ENCODE results near the gene RAB6D. TPM values are rescaled to one million over a fixed set of nuclear protein-coding genes. Genes with fewer than 3 reads are reported as not detected.
A peak's percentile ranks its signal among the peaks of the same experiment; 100 is the strongest.

The RAB6D gene
- total and polyA plus RNA-seq, 2 experiments from 2014 or later = 0.37 TPM; not detected in 1

DNA sequence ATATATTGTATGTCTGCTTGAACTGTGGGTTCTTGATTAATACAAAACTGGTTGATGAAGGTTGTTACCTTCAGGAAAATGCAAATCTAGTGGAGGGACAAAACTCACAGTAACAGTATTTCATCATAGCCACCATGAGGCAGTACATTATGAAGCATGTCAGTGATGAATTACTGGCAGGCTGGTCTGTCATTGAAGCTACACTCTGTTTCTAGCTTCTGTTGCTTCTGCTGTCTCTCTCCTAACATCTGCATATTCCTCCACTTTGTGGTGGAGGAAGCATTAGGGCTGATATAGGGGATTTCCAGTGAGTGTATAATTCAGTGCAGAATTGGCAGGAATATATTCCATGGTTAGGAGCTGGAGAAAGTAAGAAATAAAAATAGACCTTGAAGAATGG lies 44.2 kb upstream of the RAB6D start (continued):
- TF ChIP-seq, protein P1, sequence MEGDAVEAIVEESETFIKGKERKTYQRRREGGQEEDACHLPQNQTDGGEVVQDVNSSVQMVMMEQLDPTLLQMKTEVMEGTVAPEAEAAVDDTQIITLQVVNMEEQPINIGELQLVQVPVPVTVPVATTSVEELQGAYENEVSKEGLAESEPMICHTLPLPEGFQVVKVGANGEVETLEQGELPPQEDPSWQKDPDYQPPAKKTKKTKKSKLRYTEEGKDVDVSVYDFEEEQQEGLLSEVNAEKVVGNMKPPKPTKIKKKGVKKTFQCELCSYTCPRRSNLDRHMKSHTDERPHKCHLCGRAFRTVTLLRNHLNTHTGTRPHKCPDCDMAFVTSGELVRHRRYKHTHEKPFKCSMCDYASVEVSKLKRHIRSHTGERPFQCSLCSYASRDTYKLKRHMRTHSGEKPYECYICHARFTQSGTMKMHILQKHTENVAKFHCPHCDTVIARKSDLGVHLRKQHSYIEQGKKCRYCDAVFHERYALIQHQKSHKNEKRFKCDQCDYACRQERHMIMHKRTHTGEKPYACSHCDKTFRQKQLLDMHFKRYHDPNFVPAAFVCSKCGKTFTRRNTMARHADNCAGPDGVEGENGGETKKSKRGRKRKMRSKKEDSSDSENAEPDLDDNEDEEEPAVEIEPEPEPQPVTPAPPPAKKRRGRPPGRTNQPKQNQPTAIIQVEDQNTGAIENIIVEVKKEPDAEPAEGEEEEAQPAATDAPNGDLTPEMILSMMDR (conservative IDR thresholded peaks at IDR 0.05; ENCODE audit: low read depth in 2 of 2) = no peak
- no peak for TF ChIP-seq NANOG (IDR thresholded peaks at IDR 0.05; ENCODE audit: borderline replicate concordance)
- TF ChIP-seq, protein P2, sequence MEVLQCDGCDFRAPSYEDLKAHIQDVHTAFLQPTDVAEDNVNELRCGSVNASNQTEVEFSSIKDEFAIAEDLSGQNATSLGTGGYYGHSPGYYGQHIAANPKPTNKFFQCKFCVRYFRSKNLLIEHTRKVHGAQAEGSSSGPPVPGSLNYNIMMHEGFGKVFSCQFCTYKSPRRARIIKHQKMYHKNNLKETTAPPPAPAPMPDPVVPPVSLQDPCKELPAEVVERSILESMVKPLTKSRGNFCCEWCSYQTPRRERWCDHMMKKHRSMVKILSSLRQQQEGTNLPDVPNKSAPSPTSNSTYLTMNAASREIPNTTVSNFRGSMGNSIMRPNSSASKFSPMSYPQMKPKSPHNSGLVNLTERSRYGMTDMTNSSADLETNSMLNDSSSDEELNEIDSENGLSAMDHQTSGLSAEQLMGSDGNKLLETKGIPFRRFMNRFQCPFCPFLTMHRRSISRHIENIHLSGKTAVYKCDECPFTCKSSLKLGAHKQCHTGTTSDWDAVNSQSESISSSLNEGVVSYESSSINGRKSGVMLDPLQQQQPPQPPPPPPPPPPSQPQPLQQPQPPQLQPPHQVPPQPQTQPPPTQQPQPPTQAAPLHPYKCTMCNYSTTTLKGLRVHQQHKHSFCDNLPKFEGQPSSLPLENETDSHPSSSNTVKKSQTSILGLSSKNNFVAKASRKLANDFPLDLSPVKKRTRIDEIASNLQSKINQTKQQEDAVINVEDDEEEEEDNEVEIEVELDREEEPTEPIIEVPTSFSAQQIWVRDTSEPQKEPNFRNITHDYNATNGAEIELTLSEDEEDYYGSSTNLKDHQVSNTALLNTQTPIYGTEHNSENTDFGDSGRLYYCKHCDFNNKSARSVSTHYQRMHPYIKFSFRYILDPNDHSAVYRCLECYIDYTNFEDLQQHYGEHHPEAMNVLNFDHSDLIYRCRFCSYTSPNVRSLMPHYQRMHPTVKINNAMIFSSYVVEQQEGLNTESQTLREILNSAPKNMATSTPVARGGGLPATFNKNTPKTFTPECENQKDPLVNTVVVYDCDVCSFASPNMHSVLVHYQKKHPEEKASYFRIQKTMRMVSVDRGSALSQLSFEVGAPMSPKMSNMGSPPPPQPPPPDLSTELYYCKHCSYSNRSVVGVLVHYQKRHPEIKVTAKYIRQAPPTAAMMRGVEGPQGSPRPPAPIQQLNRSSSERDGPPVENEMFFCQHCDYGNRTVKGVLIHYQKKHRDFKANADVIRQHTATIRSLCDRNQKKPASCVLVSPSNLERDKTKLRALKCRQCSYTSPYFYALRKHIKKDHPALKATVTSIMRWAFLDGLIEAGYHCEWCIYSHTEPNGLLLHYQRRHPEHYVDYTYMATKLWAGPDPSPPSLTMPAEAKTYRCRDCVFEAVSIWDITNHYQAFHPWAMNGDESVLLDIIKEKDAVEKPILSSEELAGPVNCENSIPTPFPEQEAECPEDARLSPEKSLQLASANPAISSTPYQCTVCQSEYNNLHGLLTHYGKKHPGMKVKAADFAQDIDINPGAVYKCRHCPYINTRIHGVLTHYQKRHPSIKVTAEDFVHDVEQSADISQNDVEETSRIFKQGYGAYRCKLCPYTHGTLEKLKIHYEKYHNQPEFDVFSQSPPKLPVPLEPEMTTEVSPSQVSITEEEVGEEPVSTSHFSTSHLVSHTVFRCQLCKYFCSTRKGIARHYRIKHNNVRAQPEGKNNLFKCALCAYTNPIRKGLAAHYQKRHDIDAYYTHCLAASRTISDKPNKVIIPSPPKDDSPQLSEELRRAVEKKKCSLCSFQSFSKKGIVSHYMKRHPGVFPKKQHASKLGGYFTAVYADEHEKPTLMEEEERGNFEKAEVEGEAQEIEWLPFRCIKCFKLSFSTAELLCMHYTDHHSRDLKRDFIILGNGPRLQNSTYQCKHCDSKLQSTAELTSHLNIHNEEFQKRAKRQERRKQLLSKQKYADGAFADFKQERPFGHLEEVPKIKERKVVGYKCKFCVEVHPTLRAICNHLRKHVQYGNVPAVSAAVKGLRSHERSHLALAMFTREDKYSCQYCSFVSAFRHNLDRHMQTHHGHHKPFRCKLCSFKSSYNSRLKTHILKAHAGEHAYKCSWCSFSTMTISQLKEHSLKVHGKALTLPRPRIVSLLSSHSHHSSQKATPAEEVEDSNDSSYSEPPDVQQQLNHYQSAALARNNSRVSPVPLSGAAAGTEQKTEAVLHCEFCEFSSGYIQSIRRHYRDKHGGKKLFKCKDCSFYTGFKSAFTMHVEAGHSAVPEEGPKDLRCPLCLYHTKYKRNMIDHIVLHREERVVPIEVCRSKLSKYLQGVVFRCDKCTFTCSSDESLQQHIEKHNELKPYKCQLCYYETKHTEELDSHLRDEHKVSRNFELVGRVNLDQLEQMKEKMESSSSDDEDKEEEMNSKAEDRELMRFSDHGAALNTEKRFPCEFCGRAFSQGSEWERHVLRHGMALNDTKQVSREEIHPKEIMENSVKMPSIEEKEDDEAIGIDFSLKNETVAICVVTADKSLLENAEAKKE (CRISPR knock-in tag; IDR thresholded peaks at IDR 0.05) = no peak

- Histone ChIP-seq H4K20me1 (replicated peaks; ENCODE audit: insufficient read depth) (no peaks in the 10 kb centered on the region), H3K9me2 (ENCODE audit: insufficient read depth) (0 out of 2 replicates have a peak, but pooled peaks cover 2% of the 10 kb centered on the region), H2AFZ (no peak overlapping the region), H3K79me2 (replicated peaks; ENCODE audit: insufficient read depth) (no peaks in the 10 kb centered on the region), H3K4me2 (no peak overlapping the region), H3K4me3 (no peak overlapping the region), H3K4me1 (ENCODE audit: insufficient read depth) (no peaks in the 10 kb centered on the region), H3F3A (replicated peaks; ENCODE audit: low read depth) (no peaks in the 10 kb centered on the region), H3K27ac (ENCODE audit: low read depth) (no peak overlapping the region), H3K27me3 (ENCODE audit: insufficient read depth) (no peaks in the 10 kb centered on the region), H3K36me3 (ENCODE audit: insufficient read depth) (no peaks in the 10 kb centered on the region)
- no peak for ATAC-seq
- no peak overlapping the region for H3K4me3 Mint-ChIP-seq
- no peaks in the 10 kb centered on the region for H3K9me3 Mint-ChIP-seq
- peaks cover 7% of the 10 kb centered on the region for H3K27me3 Mint-ChIP-seq (ENCODE audit: insufficient read depth, low read depth, poor library complexity)
- H3K27ac Mint-ChIP-seq = no peak overlapping the region
- DNase-seq (ENCODE audit: low spot score) = peak; percentile 10
- peaks cover 4% of the 10 kb centered on the region; the same call in 2 of the 3 replicates for H3K4me1 Mint-ChIP-seq
- H3K36me3 Mint-ChIP-seq (ENCODE audit: low read depth) = no peaks in the 10 kb centered on the region
- no peak for TF ChIP-seq EZH2 (IDR thresholded peaks at IDR 0.05; ENCODE audit: low read depth, unreplicated experiment)
- no peak for TF ChIP-seq ZNF114 (CRISPR knock-in tag; IDR thresholded peaks at IDR 0.05)
- TF ChIP-seq, protein P1 (conservative IDR thresholded peaks at IDR 0.05; ENCODE audit: low read depth in 2 of 2) = no peak
- no peak for TF ChIP-seq EZH2phosphoT487 (IDR thresholded peaks at IDR 0.05; ENCODE audit: unreplicated experiment)
- no peak for TF ChIP-seq CREB1 (CRISPR knock-in tag; IDR thresholded peaks at IDR 0.05; ENCODE audit: low read depth)
- no peak for TF ChIP-seq STAT1 (IDR thresholded peaks at IDR 0.05; ENCODE audit: unreplicated experiment)
Observed at GRCh38 chr2:131404753-131405152, 40.8 kb upstream of the RAB6D start.
